CD4-positive, CD25-positive, alpha-beta regulatory T cell (primary cell): ENCODE results near the gene ARFRP1. TPM values are rescaled to one million over a fixed set of nuclear protein-coding genes. Genes with fewer than 3 reads are reported as not detected.

ENCODE experiments used
- ATAC-seq, 2 donors: fragments of 150-1000 bp; cut with Tn5 transposase; one replicate each; pipeline ENCODE4 v1.10.0; 2021; ENCODE audit warnings: low read depth in 2 of 2, moderate number of reproducible peaks in 2 of 2, moderate library complexity in 1 of 2
- DNase-seq, 3 donors: peaks; one replicate each; pipeline versions ENCODE4 v3.0.0 to v3.0.0-alpha.2; 2012 to 2022; ENCODE audit warnings: mixed read lengths in 1 of 3
- H3K27ac ChIP-seq: one replicate; pipeline ENCODE4 v1.7.0; 2013; ENCODE audit warnings: mild to moderate bottlenecking, low read length; ENCODE audit not compliant: insufficient read depth, poor library complexity, severe bottlenecking
- H3K27me3 ChIP-seq: one replicate; pipeline ENCODE4 v1.7.0; 2013; ENCODE audit warnings: low read length; ENCODE audit not compliant: control insufficient read depth, insufficient read depth
- H3K36me3 ChIP-seq: one replicate; pipeline ENCODE4 v1.7.0; 2013; ENCODE audit warnings: mild to moderate bottlenecking, low read length, moderate library complexity; ENCODE audit not compliant: control insufficient read depth, insufficient read depth
- H3K4me1 ChIP-seq: 2 replicates; pipeline ENCODE4 v1.7.0; 2013; ENCODE audit warnings: mild to moderate bottlenecking, low read length; ENCODE audit not compliant: insufficient read depth, control insufficient read depth, poor library complexity, severe bottlenecking
- H3K4me3 ChIP-seq: one replicate; pipeline ENCODE4 v1.7.0; 2013; ENCODE audit warnings: low read depth, mild to moderate bottlenecking, low read length, moderate library complexity
- H3K9me3 ChIP-seq, 2 experiments: 1 replicate in 1 of 2; 2 replicates in 1 of 2; pipeline ENCODE4 v1.7.0; 2013; ENCODE audit warnings: low read length in 2 of 2, mild to moderate bottlenecking in 1 of 2, moderate library complexity in 1 of 2; ENCODE audit not compliant: control insufficient read depth in 2 of 2
- H3K27ac Mint-ChIP-seq, 3 donors: one replicate each; pipeline ENCODE4 v1.8.0; 2020 to 2022; ENCODE audit warnings: mild to moderate bottlenecking in 3 of 3, mixed read lengths in 3 of 3, moderate library complexity in 2 of 3
- H3K27me3 Mint-ChIP-seq: one replicate; pipeline ENCODE4 v1.8.0; 2022; ENCODE audit warnings: mild to moderate bottlenecking, mixed read lengths
- H3K36me3 Mint-ChIP-seq: one replicate; pipeline ENCODE4 v1.8.0; 2020; ENCODE audit warnings: mixed read lengths
- H3K4me1 Mint-ChIP-seq, 4 donors: one replicate each; pipeline ENCODE4 v1.8.0; 2020 to 2022; ENCODE audit warnings: mixed read lengths in 4 of 4, mild to moderate bottlenecking in 1 of 4
- H3K4me3 Mint-ChIP-seq, 4 donors: one replicate each; pipeline ENCODE4 v1.8.0; 2020 to 2022; ENCODE audit warnings: mild to moderate bottlenecking in 4 of 4, mixed read lengths in 4 of 4, moderate library complexity in 3 of 4
- H3K9me3 Mint-ChIP-seq, 7 donors: one replicate each; pipeline ENCODE4 v1.8.0; 2020 to 2022; ENCODE audit warnings: mixed read lengths in 7 of 7, mild to moderate bottlenecking in 3 of 7, moderate library complexity in 2 of 7
- polyA plus RNA-seq, 4 donors: library from polyadenylated mRNA; unstranded; fragments of 300-500 nt; fragmentation: Illumina TruSeq; gene quantifications; one replicate each; pipeline ENCODE4 v1.2.3, GENCODE V29; 2021
- total RNA-seq: library from RNA; stranded (reverse); gene quantifications from one replicate; pipeline ENCODE4 v1.2.3, GENCODE V29; 2022

The ARFRP1 gene
- total and polyA plus RNA-seq, 5 donors from 2014 or later = 51.6 to 65.7 (median 61.6) TPM

GRCh38 chr20:63701329-63702035 is 6.3 kb downstream of the ARFRP1 start:
- Histone ChIP-seq H3K36me3 (peaks cover 24% of the 10 kb centered on the region), H3K27ac (no peak overlapping the region), H3K27me3 (no peaks in the 10 kb centered on the region), H3K9me3 (no peaks in the 10 kb centered on the region), H3K4me3 (no peak overlapping the region), H3K4me1 (peaks cover 18% of the 10 kb centered on the region)
- Mint-ChIP-seq H3K27ac (no peak overlapping the region), H3K27me3 (no peaks in the 10 kb centered on the region), H3K4me3 (no peak overlapping the region), H3K36me3 (peaks cover 4% of the 10 kb centered on the region), H3K9me3 (no peaks in the 10 kb centered on the region), H3K4me1 (peaks cover 0 to 20% (median 5%) of the 10 kb centered on the region in 4 donors)
- no peak for ATAC-seq
- no peak for DNase-seq

GRCh38 chr20:63701051-63701328 is 6.8 kb downstream of the ARFRP1 start:
- no peaks in the 10 kb centered on the region for H3K9me3 ChIP-seq
- Mint-ChIP-seq H3K4me3 (no peak overlapping the region), H3K36me3 (peaks cover 4% of the 10 kb centered on the region), H3K27ac (no peak overlapping the region), H3K27me3 (no peaks in the 10 kb centered on the region), H3K4me1 (peaks cover 0 to 22% (median 4%) of the 10 kb centered on the region in 4 donors), H3K9me3 (peaks cover 0 to 2% (median 0%) of the 10 kb centered on the region in 7 donors)
- DNase-seq (no peak), ATAC-seq (no peak)
- no peaks in the 10 kb centered on the region for H3K27me3 ChIP-seq
- no peak overlapping the region for H3K4me3 ChIP-seq
- H3K27ac ChIP-seq = no peak overlapping the region
- H3K36me3 ChIP-seq = peaks cover 20% of the 10 kb centered on the region
- peaks cover 18% of the 10 kb centered on the region for H3K4me1 ChIP-seq

GRCh38 chr20:63700199-63701050 is 7.4 kb downstream of the ARFRP1 start:
- DNase-seq = no peak
- Histone ChIP-seq H3K4me3 (no peak overlapping the region), H3K4me1 (peaks cover 17% of the 10 kb centered on the region)

GRCh38 chr20:63699466-63700198 is 8.1 kb downstream of the ARFRP1 start:
- no peak overlapping the region for H3K4me3 Mint-ChIP-seq
- H3K36me3 ChIP-seq = peaks cover 7% of the 10 kb centered on the region
- H3K27ac Mint-ChIP-seq = peak overlapping the region in 2 of 3 donors; percentile 59 to 60
- no peaks in the 10 kb centered on the region for H3K9me3 ChIP-seq
- peaks cover 0 to 2% (median 0%) of the 10 kb centered on the region in 7 donors for H3K9me3 Mint-ChIP-seq
- peaks cover 17% of the 10 kb centered on the region for H3K4me1 ChIP-seq
- peaks cover 0 to 14% (median 0%) of the 10 kb centered on the region in 4 donors for H3K4me1 Mint-ChIP-seq
- no peaks in the 10 kb centered on the region for H3K27me3 ChIP-seq
- H3K27ac ChIP-seq = no peak overlapping the region
- DNase-seq = no peak
- no peak for ATAC-seq
- H3K27me3 Mint-ChIP-seq = no peaks in the 10 kb centered on the region
- H3K4me3 ChIP-seq = no peak overlapping the region
- no peaks in the 10 kb centered on the region for H3K36me3 Mint-ChIP-seq

More at GRCh38 chr20:63700199-63701050, 7.4 kb downstream of the ARFRP1 start:
- H3K27ac ChIP-seq = no peak overlapping the region
- H3K36me3 ChIP-seq = peaks cover 14% of the 10 kb centered on the region
- ATAC-seq = no peak
- Mint-ChIP-seq H3K4me1 (peaks cover 0 to 18% (median 4%) of the 10 kb centered on the region in 4 donors), H3K36me3 (peaks cover 4% of the 10 kb centered on the region), H3K27me3 (no peaks in the 10 kb centered on the region), H3K4me3 (no peak overlapping the region), H3K9me3 (peaks cover 0 to 2% (median 0%) of the 10 kb centered on the region in 7 donors), H3K27ac (peak overlapping the region in 1 of 3 donors; percentile 66)
- no peaks in the 10 kb centered on the region for H3K9me3 ChIP-seq
- H3K27me3 ChIP-seq = no peaks in the 10 kb centered on the region

- ATAC-seq (peak in 1 of 2 donors; percentile 22), DNase-seq (no peak)
Observed at GRCh38 chr20:63698739-63699465, 8.9 kb downstream of the ARFRP1 start.

GRCh38 chr20:63697868-63698545 is 9.8 kb downstream of the ARFRP1 start:
- Histone ChIP-seq H3K4me1 (peaks cover 17% of the 10 kb centered on the region), H3K36me3 (no peaks in the 10 kb centered on the region), H3K27me3 (no peaks in the 10 kb centered on the region), H3K4me3 (no peak overlapping the region), H3K27ac (no peak overlapping the region), H3K9me3 (no peaks in the 10 kb centered on the region)
- Mint-ChIP-seq H3K27me3 (no peaks in the 10 kb centered on the region), H3K27ac (no peak overlapping the region), H3K4me3 (peak overlapping the region in 1 of 4 donors; percentile 24), H3K4me1 (peaks cover 0 to 13% (median 0%) of the 10 kb centered on the region in 4 donors), H3K9me3 (peaks cover 0 to 5% (median 0%) of the 10 kb centered on the region in 7 donors), H3K36me3 (no peaks in the 10 kb centered on the region)
- DNase-seq (no peak), ATAC-seq (no peak)

More at GRCh38 chr20:63698739-63699465, 8.9 kb downstream of the ARFRP1 start:
- Histone ChIP-seq H3K27ac (no peak overlapping the region), H3K4me3 (no peak overlapping the region), H3K36me3 (peaks cover 2% of the 10 kb centered on the region), H3K4me1 (peaks cover 17% of the 10 kb centered on the region), H3K9me3 (no peaks in the 10 kb centered on the region), H3K27me3 (no peaks in the 10 kb centered on the region)
- Mint-ChIP-seq H3K27me3 (no peaks in the 10 kb centered on the region), H3K27ac (peak overlapping the region in 2 of 3 donors; percentile 59 to 63), H3K36me3 (no peaks in the 10 kb centered on the region), H3K4me3 (no peak overlapping the region), H3K4me1 (peaks cover 0 to 14% (median 0%) of the 10 kb centered on the region in 4 donors), H3K9me3 (peaks cover 0 to 2% (median 0%) of the 10 kb centered on the region in 7 donors)
